CD4-positive, CD25-positive, alpha-beta regulatory T cell (primary cell): Measurements from ENCODE around the gene ZBTB42. TPM values are rescaled to one million over a fixed set of nuclear protein-coding genes. Genes with fewer than 3 reads are reported as not detected.
"Not testable (repeated sequence)": the region's sequence is repeated elsewhere in the genome, so short reads cannot be mapped to it uniquely, and the experiment has no call there.

Source experiments
- ATAC-seq, 2 donors: fragments of 150-1000 bp; cut with Tn5 transposase; one replicate each; pipeline ENCODE4 v1.10.0; 2021; ENCODE audit warnings: low read depth in 2 of 2, moderate number of reproducible peaks in 2 of 2, moderate library complexity in 1 of 2
- DNase-seq, 3 donors: peaks; one replicate each; pipeline versions ENCODE4 v3.0.0 to v3.0.0-alpha.2; 2012 to 2022; ENCODE audit warnings: mixed read lengths in 1 of 3
- H3K27ac ChIP-seq: one replicate; pipeline ENCODE4 v1.7.0; 2013; ENCODE audit warnings: mild to moderate bottlenecking, low read length; ENCODE audit not compliant: insufficient read depth, poor library complexity, severe bottlenecking
- H3K27me3 ChIP-seq: one replicate; pipeline ENCODE4 v1.7.0; 2013; ENCODE audit warnings: low read length; ENCODE audit not compliant: control insufficient read depth, insufficient read depth
- H3K36me3 ChIP-seq: one replicate; pipeline ENCODE4 v1.7.0; 2013; ENCODE audit warnings: mild to moderate bottlenecking, low read length, moderate library complexity; ENCODE audit not compliant: control insufficient read depth, insufficient read depth
- H3K4me1 ChIP-seq: 2 replicates; pipeline ENCODE4 v1.7.0; 2013; ENCODE audit warnings: mild to moderate bottlenecking, low read length; ENCODE audit not compliant: insufficient read depth, control insufficient read depth, poor library complexity, severe bottlenecking
- H3K4me3 ChIP-seq: one replicate; pipeline ENCODE4 v1.7.0; 2013; ENCODE audit warnings: low read depth, mild to moderate bottlenecking, low read length, moderate library complexity
- H3K9me3 ChIP-seq, 2 experiments: 1 replicate in 1 of 2; 2 replicates in 1 of 2; pipeline ENCODE4 v1.7.0; 2013; ENCODE audit warnings: low read length in 2 of 2, mild to moderate bottlenecking in 1 of 2, moderate library complexity in 1 of 2; ENCODE audit not compliant: control insufficient read depth in 2 of 2
- H3K27ac Mint-ChIP-seq, 3 donors: one replicate each; pipeline ENCODE4 v1.8.0; 2020 to 2022; ENCODE audit warnings: mild to moderate bottlenecking in 3 of 3, mixed read lengths in 3 of 3, moderate library complexity in 2 of 3
- H3K27me3 Mint-ChIP-seq: one replicate; pipeline ENCODE4 v1.8.0; 2022; ENCODE audit warnings: mild to moderate bottlenecking, mixed read lengths
- H3K36me3 Mint-ChIP-seq: one replicate; pipeline ENCODE4 v1.8.0; 2020; ENCODE audit warnings: mixed read lengths
- H3K4me1 Mint-ChIP-seq, 4 donors: one replicate each; pipeline ENCODE4 v1.8.0; 2020 to 2022; ENCODE audit warnings: mixed read lengths in 4 of 4, mild to moderate bottlenecking in 1 of 4
- H3K4me3 Mint-ChIP-seq, 4 donors: one replicate each; pipeline ENCODE4 v1.8.0; 2020 to 2022; ENCODE audit warnings: mild to moderate bottlenecking in 4 of 4, mixed read lengths in 4 of 4, moderate library complexity in 3 of 4
- H3K9me3 Mint-ChIP-seq, 7 donors: one replicate each; pipeline ENCODE4 v1.8.0; 2020 to 2022; ENCODE audit warnings: mixed read lengths in 7 of 7, mild to moderate bottlenecking in 3 of 7, moderate library complexity in 2 of 7
- polyA plus RNA-seq, 4 donors: library from polyadenylated mRNA; unstranded; fragments of 300-500 nt; fragmentation: Illumina TruSeq; gene quantifications; one replicate each; pipeline ENCODE4 v1.2.3, GENCODE V29; 2021
- total RNA-seq: library from RNA; stranded (reverse); gene quantifications from one replicate; pipeline ENCODE4 v1.2.3, GENCODE V29; 2022

The ZBTB42 gene
- total and polyA plus RNA-seq, 5 donors from 2014 or later, result 1.3 to 3.6 (median 2.0) TPM

- DNase-seq, result no peak
- Mint-ChIP-seq H3K4me1 (peaks cover 0 to 25% (median under 1%) of the 10 kb centered on the region in 4 donors), H3K27me3 (no peaks in the 10 kb centered on the region), H3K27ac (no peak overlapping the region), H3K4me3 (no peak overlapping the region), H3K9me3 (no peaks in the 10 kb centered on the region), H3K36me3 (no peaks in the 10 kb centered on the region)
- no peaks in the 10 kb centered on the region for H3K9me3 ChIP-seq
- no peaks in the 10 kb centered on the region for H3K27me3 ChIP-seq
- no peak for ATAC-seq
- H3K4me3 ChIP-seq, result no peak overlapping the region
- no peaks in the 10 kb centered on the region for H3K36me3 ChIP-seq
- H3K4me1 ChIP-seq, result peaks cover 17% of the 10 kb centered on the region
- H3K27ac ChIP-seq, result no peak overlapping the region
Observed at GRCh38 chr14:104805941-104806624, 5.2 kb downstream of the ZBTB42 start.

GRCh38 chr14:104806625-104807465 lies 5.9 kb downstream of the ZBTB42 start:
- H3K27me3 ChIP-seq, result no peaks in the 10 kb centered on the region
- H3K4me1 ChIP-seq, result peaks cover 9% of the 10 kb centered on the region
- Mint-ChIP-seq H3K4me1 (peaks cover 0 to 20% (median under 1%) of the 10 kb centered on the region in 4 donors), H3K27ac (peak overlapping the region in 1 of 3 donors; percentile 78), H3K27me3 (no peaks in the 10 kb centered on the region), H3K9me3 (no peaks in the 10 kb centered on the region), H3K36me3 (no peaks in the 10 kb centered on the region), H3K4me3 (no peak overlapping the region)
- no peak for DNase-seq
- no peaks in the 10 kb centered on the region for H3K36me3 ChIP-seq
- no peak overlapping the region for H3K27ac ChIP-seq
- ATAC-seq, result no peak
- no peaks in the 10 kb centered on the region for H3K9me3 ChIP-seq
- no peak overlapping the region for H3K4me3 ChIP-seq

GRCh38 chr14:104808456-104808855 lies 7.6 kb downstream of the ZBTB42 start:
- Mint-ChIP-seq H3K9me3 (no peaks in the 10 kb centered on the region), H3K36me3 (no peaks in the 10 kb centered on the region), H3K27me3 (no peaks in the 10 kb centered on the region), H3K27ac (no peak overlapping the region), H3K4me3 (no peak overlapping the region), H3K4me1 (peaks cover 0 to 11% (median 2%) of the 10 kb centered on the region in 4 donors)
- Histone ChIP-seq H3K9me3 (no peaks in the 10 kb centered on the region), H3K27me3 (no peaks in the 10 kb centered on the region), H3K27ac (no peak overlapping the region), H3K36me3 (no peaks in the 10 kb centered on the region), H3K4me3 (no peak overlapping the region), H3K4me1 (no peaks in the 10 kb centered on the region)
- DNase-seq, result no peak
- no peak for ATAC-seq

- ATAC-seq (no peak), DNase-seq (no peak)
- no peaks in the 10 kb centered on the region for H3K27me3 ChIP-seq
- H3K27me3 Mint-ChIP-seq, result no peaks in the 10 kb centered on the region
- no peaks in the 10 kb centered on the region for H3K36me3 Mint-ChIP-seq
- peaks cover 0 to 20% (median 12%) of the 10 kb centered on the region in 4 donors for H3K4me1 Mint-ChIP-seq
- no peaks in the 10 kb centered on the region for H3K9me3 ChIP-seq
- no peaks in the 10 kb centered on the region for H3K36me3 ChIP-seq
- H3K4me3 ChIP-seq, result no peak overlapping the region
- peaks cover 10% of the 10 kb centered on the region for H3K4me1 ChIP-seq
- no peak overlapping the region for H3K27ac Mint-ChIP-seq
- H3K27ac ChIP-seq, result no peak overlapping the region
- no peaks in the 10 kb centered on the region for H3K9me3 Mint-ChIP-seq
- peak overlapping the region in 2 of 4 donors; percentile 19 to 51 for H3K4me3 Mint-ChIP-seq
Observed at GRCh38 chr14:104810316-104810715, 9.4 kb downstream of the ZBTB42 start.

- H3K9me3 ChIP-seq, result no peaks in the 10 kb centered on the region
- peaks cover 21% of the 10 kb centered on the region for H3K4me1 ChIP-seq
- DNase-seq (no peak), ATAC-seq (no peak)
- no peaks in the 10 kb centered on the region for H3K36me3 ChIP-seq
- H3K27ac Mint-ChIP-seq, result no peak overlapping the region
- H3K4me3 ChIP-seq, result no peak overlapping the region
- peaks cover 0 to 32% (median 20%) of the 10 kb centered on the region in 4 donors for H3K4me1 Mint-ChIP-seq
- H3K27me3 Mint-ChIP-seq, result no peaks in the 10 kb centered on the region
- peak overlapping the region; percentile 76 to 89 (median 81) for H3K4me3 Mint-ChIP-seq
- H3K36me3 Mint-ChIP-seq, result no peaks in the 10 kb centered on the region
- H3K27ac ChIP-seq, result no peak overlapping the region
- H3K27me3 ChIP-seq, result no peaks in the 10 kb centered on the region
- H3K9me3 Mint-ChIP-seq, result no peaks in the 10 kb centered on the region
Observed at GRCh38 chr14:104813286-104813685, 12.4 kb downstream of the ZBTB42 start.

- peak overlapping the region in 1 of 3 donors; percentile 90 for H3K27ac Mint-ChIP-seq
- not testable (repeated sequence) for H3K9me3 ChIP-seq, H3K27me3 Mint-ChIP-seq, DNase-seq, H3K27ac ChIP-seq, H3K36me3 Mint-ChIP-seq, H3K9me3 Mint-ChIP-seq, H3K36me3 ChIP-seq, H3K27me3 ChIP-seq, ATAC-seq
- peak overlapping the region; percentile 62 for H3K4me3 ChIP-seq
- H3K4me3 Mint-ChIP-seq, result peak overlapping the region; percentile 76 to 96 (median 90)
- H3K4me1 Mint-ChIP-seq, result peaks cover 0 to 33% (median 20%) of the 10 kb centered on the region in 4 donors
- peaks cover 21% of the 10 kb centered on the region for H3K4me1 ChIP-seq
Observed at GRCh38 chr14:104814701-104815100, 13.8 kb downstream of the ZBTB42 start.

GRCh38 chr14:104816616-104816884 lies 15.6 kb downstream of the ZBTB42 start:
- Mint-ChIP-seq H3K4me1 (peaks cover 0 to 33% (median 20%) of the 10 kb centered on the region in 4 donors), H3K9me3 (no peaks in the 10 kb centered on the region), H3K27ac (peak overlapping the region; percentile 82 to 90 (median 88)), H3K4me3 (peak overlapping the region; percentile 76 to 96 (median 90)), H3K27me3 (no peaks in the 10 kb centered on the region), H3K36me3 (no peaks in the 10 kb centered on the region)
- peaks cover 21% of the 10 kb centered on the region for H3K4me1 ChIP-seq
- H3K36me3 ChIP-seq, result no peaks in the 10 kb centered on the region
- peak overlapping the region; percentile 52 for H3K4me3 ChIP-seq
- DNase-seq, result no peak
- H3K27me3 ChIP-seq, result no peaks in the 10 kb centered on the region
- H3K9me3 ChIP-seq, result no peaks in the 10 kb centered on the region
- no peak for ATAC-seq
- H3K27ac ChIP-seq, result peak overlapping the region; percentile 92
